ENCODE results near the gene SNX20. TPM values are rescaled to one million over a fixed set of nuclear protein-coding genes. Genes with fewer than 3 reads are reported as not detected.

SNX20 gene
- total RNA-seq: not detected in 2 replicates

GRCh38 chr16:50681021-50681885, at the start of gene SNX20:
Gene SNX20 (minus strand): TSS chr16:50681312. CDS start chr16:50677526, 3,786 bp downstream.
- no peak for TF ChIP-seq CTCF (conservative IDR thresholded peaks at IDR 0.05; ENCODE audit: low read depth, low read length)

GRCh38 chr16:50724306-50724705, 43.2 kb upstream of the SNX20 start:
- no peak overlapping the region for H3K4me3 ChIP-seq (ENCODE audit: low read depth, low read length)
- TF ChIP-seq CTCF (conservative IDR thresholded peaks at IDR 0.05; ENCODE audit: low read depth, low read length): no peak
- no peak for DNase-seq (ENCODE audit: low read depth)

More at GRCh38 chr16:50681021-50681885, at the start of gene SNX20:
- H3K4me3 ChIP-seq (ENCODE audit: low read depth, low read length): no peak within 1 kb of the TSS
- DNase-seq (ENCODE audit: low read depth): no peak

GRCh38 chr16:50722960-50723359, 41.8 kb upstream of the SNX20 start:
- no peak overlapping the region for H3K4me3 ChIP-seq (ENCODE audit: low read depth, low read length)
- no peak for DNase-seq (ENCODE audit: low read depth)
- TF ChIP-seq CTCF (conservative IDR thresholded peaks at IDR 0.05; ENCODE audit: low read depth, low read length): no peak

- no peak for TF ChIP-seq CTCF (conservative IDR thresholded peaks at IDR 0.05; ENCODE audit: low read depth, low read length)
- H3K4me3 ChIP-seq (ENCODE audit: low read depth, low read length): no peak overlapping the region
- no peak for DNase-seq (ENCODE audit: low read depth)
These were observed 41.3 kb upstream of the SNX20 start for GRCh38 chr16:50722405-50722737.

GRCh38 chr16:50721549-50722404, 40.7 kb upstream of the SNX20 start:
- no peak for DNase-seq (ENCODE audit: low read depth)

More at GRCh38 chr16:50721549-50722404, 40.7 kb upstream of the SNX20 start:
- TF ChIP-seq CTCF (conservative IDR thresholded peaks at IDR 0.05; ENCODE audit: low read depth, low read length): no peak
- H3K4me3 ChIP-seq (ENCODE audit: low read depth, low read length): no peak overlapping the region
